ENCODE measurements around the gene TMEM248. TPM values are rescaled to one million over a fixed set of nuclear protein-coding genes. Genes with fewer than 3 reads are reported as not detected.

Gene TMEM248
- total RNA-seq, 1 experiment from 2014 or later, result 59.3 TPM

- Histone ChIP-seq H3K4me3 (replicated peaks in 1 of 2; ENCODE audit: low read depth in 1 of 2, low read length in 2 of 2) (no peak overlapping the region), H3K4me1 (ENCODE audit: control insufficient read depth in 1 of 2, insufficient read depth in 2 of 2, low read length in 2 of 2) (no peaks in the 10 kb centered on the region), H3K27me3 (ENCODE audit: insufficient read depth, low read length) (no peaks in the 10 kb centered on the region), H3K9me2 (ENCODE audit: insufficient read depth) (no peaks in the 10 kb centered on the region), H4K20me1 (ENCODE audit: insufficient read depth) (no peaks in the 10 kb centered on the region), H3K9me3 (ENCODE audit: control insufficient read depth in 1 of 2, insufficient read depth in 1 of 2, low read depth in 1 of 2, low read length in 2 of 2) (no peaks in the 10 kb centered on the region), H3K36me3 (ENCODE audit: control insufficient read depth in 1 of 2, insufficient read depth in 2 of 2, low read length in 2 of 2) (no peaks in the 10 kb centered on the region), H3K79me2 (ENCODE audit: insufficient read depth, low read length) (no peaks in the 10 kb centered on the region), H3K9ac (ENCODE audit: low read length) (no peak overlapping the region), H3K4me2 (ENCODE audit: low read length) (no peak overlapping the region), H3K27ac (ENCODE audit: low read depth, low read length) (no peak overlapping the region), H2AFZ (ENCODE audit: low read depth, low read length, poor library complexity, severe bottlenecking) (no peak overlapping the region)
- ATAC-seq, result no peak
- intact Hi-C loops (cut with micrococcal nuclease), result no loop called here
- TF ChIP-seq CEBPB (IDR thresholded peaks at IDR 0.05; ENCODE audit: low read depth) (no peak), TCF7L2 (IDR thresholded peaks at IDR 0.05; ENCODE audit: borderline replicate concordance, extremely low read depth, insufficient read depth, insufficient read length) (no peak), YY1 (IDR thresholded peaks at IDR 0.05; ENCODE audit: extremely low read depth, insufficient replicate concordance, low read depth, low read length) (no peak), EZH2phosphoT487 (IDR thresholded peaks at IDR 0.05; ENCODE audit: borderline replicate concordance) (no peak), RAD21 (IDR thresholded peaks at IDR 0.05; ENCODE audit: low read depth) (no peak), CBX3 (IDR thresholded peaks at IDR 0.05; ENCODE audit: low read depth) (no peak), FOSL1 (IDR thresholded peaks at IDR 0.05; ENCODE audit: low read depth) (no peak), SIN3A (IDR thresholded peaks at IDR 0.05; ENCODE audit: low read depth) (no peak)
- TF ChIP-seq, protein P1, sequence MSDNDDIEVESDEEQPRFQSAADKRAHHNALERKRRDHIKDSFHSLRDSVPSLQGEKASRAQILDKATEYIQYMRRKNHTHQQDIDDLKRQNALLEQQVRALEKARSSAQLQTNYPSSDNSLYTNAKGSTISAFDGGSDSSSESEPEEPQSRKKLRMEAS (IDR thresholded peaks at IDR 0.05), result no peak
- TF ChIP-seq, protein P2, sequence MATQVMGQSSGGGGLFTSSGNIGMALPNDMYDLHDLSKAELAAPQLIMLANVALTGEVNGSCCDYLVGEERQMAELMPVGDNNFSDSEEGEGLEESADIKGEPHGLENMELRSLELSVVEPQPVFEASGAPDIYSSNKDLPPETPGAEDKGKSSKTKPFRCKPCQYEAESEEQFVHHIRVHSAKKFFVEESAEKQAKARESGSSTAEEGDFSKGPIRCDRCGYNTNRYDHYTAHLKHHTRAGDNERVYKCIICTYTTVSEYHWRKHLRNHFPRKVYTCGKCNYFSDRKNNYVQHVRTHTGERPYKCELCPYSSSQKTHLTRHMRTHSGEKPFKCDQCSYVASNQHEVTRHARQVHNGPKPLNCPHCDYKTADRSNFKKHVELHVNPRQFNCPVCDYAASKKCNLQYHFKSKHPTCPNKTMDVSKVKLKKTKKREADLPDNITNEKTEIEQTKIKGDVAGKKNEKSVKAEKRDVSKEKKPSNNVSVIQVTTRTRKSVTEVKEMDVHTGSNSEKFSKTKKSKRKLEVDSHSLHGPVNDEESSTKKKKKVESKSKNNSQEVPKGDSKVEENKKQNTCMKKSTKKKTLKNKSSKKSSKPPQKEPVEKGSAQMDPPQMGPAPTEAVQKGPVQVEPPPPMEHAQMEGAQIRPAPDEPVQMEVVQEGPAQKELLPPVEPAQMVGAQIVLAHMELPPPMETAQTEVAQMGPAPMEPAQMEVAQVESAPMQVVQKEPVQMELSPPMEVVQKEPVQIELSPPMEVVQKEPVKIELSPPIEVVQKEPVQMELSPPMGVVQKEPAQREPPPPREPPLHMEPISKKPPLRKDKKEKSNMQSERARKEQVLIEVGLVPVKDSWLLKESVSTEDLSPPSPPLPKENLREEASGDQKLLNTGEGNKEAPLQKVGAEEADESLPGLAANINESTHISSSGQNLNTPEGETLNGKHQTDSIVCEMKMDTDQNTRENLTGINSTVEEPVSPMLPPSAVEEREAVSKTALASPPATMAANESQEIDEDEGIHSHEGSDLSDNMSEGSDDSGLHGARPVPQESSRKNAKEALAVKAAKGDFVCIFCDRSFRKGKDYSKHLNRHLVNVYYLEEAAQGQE (IDR thresholded peaks at IDR 0.05; ENCODE audit: low read depth), result no peak
- DNase-seq (ENCODE audit: low read depth, low spot score), result no peak
- RAD21 ChIA-PET (ENCODE audit: low non-redundant PET in 1 of 2, low total read pairs in 2 of 2, uncharacterized antibody in 2 of 2, unreplicated experiment in 2 of 2), result no interaction called here
- POLR2A ChIA-PET, result no interaction called here
- CTCF ChIA-PET, result interaction anchor here (0.6 to 1.7 kb wide), 5 partner anchors 9 to 347 kb away, joined by 3 to 7 read pairs (median 3); partner anchors contain the start of gene TMEM248
- no TSS peak for BruUV-seq (replicated peaks)
Measured at GRCh38 chr7:66905278-66905677, 15.7 kb upstream of the TMEM248 start.
